H1 (cell line): ENCODE data around the gene TSPEAR. TPM values are rescaled to one million over a fixed set of nuclear protein-coding genes. Genes with fewer than 3 reads are reported as not detected.

Source experiments
- MAFK ChIP-seq: IDR thresholded peaks from 2 replicates; pipeline ENCODE4 v1.6.1; 2012; ENCODE audit warnings: low read depth, mild to moderate bottlenecking, improper control_type of control experiment, low read length
- PHF8 ChIP-seq: fragments of 200-600 bp; sonication (generic); conservative IDR thresholded peaks from 2 replicates; pipeline ENCODE4 v1.7.1; 2012; ENCODE audit warnings: low read depth, mild to moderate bottlenecking, inconsistent platforms, low read length, moderate library complexity
- SUZ12 ChIP-seq: fragments of 200-600 bp; sonication (generic); IDR thresholded peaks from 2 replicates; pipeline ENCODE4 v1.6.1; 2012; ENCODE audit warnings: mild to moderate bottlenecking, inconsistent platforms, low read length, moderate library complexity, mixed read lengths
- TAF7 ChIP-seq: optimal IDR thresholded peaks from 2 replicates; pipeline ENCODE3; 2011; ENCODE audit warnings: low read depth, mild to moderate bottlenecking, inconsistent platforms, low read length, moderate library complexity, borderline replicate concordance
- TBP ChIP-seq: IDR thresholded peaks from 2 replicates; pipeline ENCODE4 v1.6.1; 2011; ENCODE audit warnings: low read depth, low read length, improper control_type of control experiment
- YY1 ChIP-seq: IDR thresholded peaks from 2 replicates; pipeline ENCODE4 v1.6.1; 2011; ENCODE audit warnings: low read depth, mild to moderate bottlenecking, low read length
- ZNF274 ChIP-seq: IDR thresholded peaks from 2 replicates; pipeline ENCODE4 v1.7.0; 2012; ENCODE audit warnings: low read length, borderline replicate concordance; ENCODE audit errors: extremely low read depth
- polyA plus RNA-seq, 7 experiments: library from polyadenylated mRNA; depleted of rRNA in 3 of 7; stranded (reverse) in 5 of 7; unstranded in 2 of 7; fragments of >200 nt in 5 of 7; fragments of 200-250 nt in 2 of 7; gene quantifications; 1 replicate in 5 of 7; 2 replicates in 1 of 7; 4 replicates in 1 of 7; pipeline versions ENCODE4 v1.2.1 to v1.2.3, GENCODE V29; 2011 to 2013; ENCODE audit warnings: missing spikeins in 2 of 7, mixed read lengths in 2 of 7
- total RNA-seq: library from RNA; stranded (reverse); fragmentation: NEBNext Ultra II Directional; extraction: Animal tissue kit (Norgen Biotek cat#: 25700); gene quantifications from 2 replicates; pipeline ENCODE4 v1.2.1, GENCODE V29; 2021

Gene TSPEAR
- total and polyA plus RNA-seq, 2 of the 8 experiments (the other 6 are each of a cell fraction or from before 2014, with no cell fraction given), result 0.58 to 0.89 TPM

GRCh38 chr21:44666401-44667320 is 44.7 kb downstream of the TSPEAR start, which contains the start of gene KRTAP12-2 (continued):
- TF ChIP-seq PHF8 (no peak), TAF7 (no peak), TBP (no peak), YY1 (no peak), ZNF274 (no peak), SUZ12 (no peak), MAFK (no peak)
- TF ChIP-seq, all 59 proteins: peak for 0
